Glomerular endothelial cell (primary cell): ENCODE data around the gene HLF. TPM values are rescaled to one million over a fixed set of nuclear protein-coding genes. Genes with fewer than 3 reads are reported as not detected.

Experiments used
- DNase-seq: peaks from one replicate; pipeline ENCODE4 v3.0.0-alpha.2; 2011; ENCODE audit warnings: low read depth, low spot score; ENCODE audit errors: extremely low read depth
- total RNA-seq: library from RNA; depleted of rRNA; stranded (reverse); fragments of >200 nt; gene quantifications from 2 replicates; pipeline ENCODE4 v1.2.3, GENCODE V29; 2015

HLF gene
- total RNA-seq, 1 donor from 2014 or later, result not detected

DNA sequence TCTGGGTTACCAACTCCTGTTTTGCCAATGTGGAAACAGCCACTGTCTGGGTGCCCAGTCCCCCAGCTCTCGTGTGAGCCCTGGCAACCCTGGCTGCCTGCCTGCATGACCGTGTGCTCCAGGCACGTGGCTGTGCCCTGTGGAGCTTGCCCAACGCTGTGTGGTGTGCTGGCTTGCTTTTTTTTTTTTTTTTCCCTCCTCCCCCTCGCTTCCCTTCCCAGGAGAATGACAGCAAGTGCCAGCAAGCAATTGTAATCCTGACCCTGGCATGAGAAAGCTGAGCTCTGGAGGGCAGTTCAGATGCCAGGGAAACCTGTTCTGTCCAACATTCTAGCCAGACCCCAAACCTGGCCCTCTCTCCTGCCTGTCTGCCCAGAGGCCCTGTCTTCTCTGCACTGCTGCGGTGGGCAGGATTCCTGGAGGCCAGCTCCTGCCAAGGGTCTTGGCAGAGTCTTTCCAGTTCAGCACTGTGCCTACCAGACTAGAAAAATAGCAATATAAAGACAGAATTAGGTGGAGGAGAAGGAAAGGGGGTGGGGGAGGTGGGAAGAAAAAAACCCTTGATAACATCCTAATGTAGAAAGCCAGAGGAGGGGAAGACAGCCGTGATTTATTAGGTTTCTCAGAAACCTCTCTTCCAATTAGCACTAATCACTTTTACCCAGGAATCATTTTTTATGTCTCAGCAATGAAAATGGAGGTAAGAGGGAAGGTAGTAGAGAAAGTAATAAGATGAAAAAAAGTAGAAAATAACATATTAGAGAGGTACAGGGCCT lies 9.0 kb downstream of the HLF start:
- no peak for DNase-seq

DNA sequence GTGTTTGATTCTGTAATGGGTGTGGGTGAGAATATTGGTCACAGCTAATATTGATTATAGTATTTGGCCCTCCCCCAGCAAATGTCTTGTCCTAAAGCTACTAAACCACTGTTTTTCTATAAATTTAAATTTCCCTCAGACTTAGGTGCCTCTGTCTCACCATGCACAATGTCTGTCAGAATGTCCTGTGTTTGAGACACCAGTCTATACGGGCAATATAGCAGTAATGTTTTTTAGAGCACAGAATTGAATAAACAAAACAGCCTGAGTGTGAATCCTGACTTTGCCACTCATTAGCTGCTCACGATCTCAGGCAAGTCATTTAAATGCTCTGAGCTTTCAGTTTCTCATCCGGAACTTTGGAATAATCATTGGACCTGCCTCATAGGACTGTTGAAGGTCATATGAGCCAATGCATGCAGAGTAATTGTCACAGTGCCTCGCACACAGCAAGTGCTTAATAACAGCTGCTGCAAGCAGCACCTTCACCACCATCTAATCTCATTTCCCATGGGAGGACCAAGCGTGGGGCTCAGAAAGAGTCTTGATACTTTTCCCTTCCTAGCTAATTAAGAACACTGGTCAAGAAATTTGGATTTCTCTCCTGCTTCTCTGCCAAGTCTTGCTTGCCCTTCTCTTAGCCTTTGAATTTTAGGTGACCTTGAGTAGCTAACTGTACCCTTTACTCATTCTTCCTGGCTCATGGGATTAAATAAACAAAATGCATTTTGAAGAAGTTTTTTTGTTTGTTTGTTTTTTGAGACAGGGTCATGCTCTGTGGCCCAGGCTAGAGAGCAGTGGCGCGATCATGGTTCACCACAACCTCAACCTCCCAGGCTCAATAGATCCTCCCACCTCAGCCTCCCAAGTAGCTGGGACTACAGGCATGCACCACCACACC lies 9.8 kb downstream of the HLF start:
- no peak for DNase-seq

DNA sequence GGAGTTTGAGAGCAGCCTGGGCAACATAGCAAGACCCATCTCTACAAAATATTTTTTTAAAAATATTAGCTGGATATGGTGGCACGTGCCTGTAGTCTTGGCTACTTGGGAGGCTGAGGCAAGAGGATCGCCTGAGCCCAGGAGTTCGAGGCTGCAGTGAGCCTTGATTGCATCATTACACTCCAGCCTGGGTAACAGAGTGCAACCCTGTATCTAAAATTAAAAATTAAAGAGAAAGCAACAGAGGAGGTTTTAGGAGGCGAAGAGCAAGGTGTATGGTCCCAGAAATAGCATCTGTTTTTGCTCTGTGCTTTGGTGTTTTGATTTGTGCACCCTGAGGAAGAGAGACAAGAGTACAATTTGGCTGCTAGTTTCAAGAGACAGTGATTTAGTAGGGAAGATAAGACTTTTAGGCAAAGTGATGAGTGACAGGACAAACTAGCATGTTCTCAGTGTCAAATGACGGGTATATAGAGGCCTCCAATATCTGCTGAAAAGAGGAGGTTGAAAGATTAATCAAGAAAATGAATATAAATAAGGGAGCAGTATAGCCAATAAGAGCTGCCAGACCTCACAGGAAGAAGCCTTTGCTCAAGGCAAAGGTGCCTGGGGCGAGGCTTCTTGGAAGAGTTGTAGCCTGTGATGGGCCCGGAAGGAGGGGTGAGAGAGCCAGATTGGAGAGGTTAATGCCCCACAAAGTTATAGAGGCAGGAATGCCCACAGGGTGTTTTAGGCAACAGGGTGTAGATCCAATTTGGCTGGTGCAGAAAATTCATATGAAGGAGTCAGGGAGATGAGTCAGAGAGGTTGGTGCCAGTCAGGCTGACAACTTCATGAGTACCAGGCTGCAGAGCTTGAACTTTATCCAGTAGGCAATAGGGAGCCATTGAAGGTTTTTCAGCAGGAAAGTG lies 11.4 kb downstream of the HLF start:
- DNase-seq, result no peak

DNA sequence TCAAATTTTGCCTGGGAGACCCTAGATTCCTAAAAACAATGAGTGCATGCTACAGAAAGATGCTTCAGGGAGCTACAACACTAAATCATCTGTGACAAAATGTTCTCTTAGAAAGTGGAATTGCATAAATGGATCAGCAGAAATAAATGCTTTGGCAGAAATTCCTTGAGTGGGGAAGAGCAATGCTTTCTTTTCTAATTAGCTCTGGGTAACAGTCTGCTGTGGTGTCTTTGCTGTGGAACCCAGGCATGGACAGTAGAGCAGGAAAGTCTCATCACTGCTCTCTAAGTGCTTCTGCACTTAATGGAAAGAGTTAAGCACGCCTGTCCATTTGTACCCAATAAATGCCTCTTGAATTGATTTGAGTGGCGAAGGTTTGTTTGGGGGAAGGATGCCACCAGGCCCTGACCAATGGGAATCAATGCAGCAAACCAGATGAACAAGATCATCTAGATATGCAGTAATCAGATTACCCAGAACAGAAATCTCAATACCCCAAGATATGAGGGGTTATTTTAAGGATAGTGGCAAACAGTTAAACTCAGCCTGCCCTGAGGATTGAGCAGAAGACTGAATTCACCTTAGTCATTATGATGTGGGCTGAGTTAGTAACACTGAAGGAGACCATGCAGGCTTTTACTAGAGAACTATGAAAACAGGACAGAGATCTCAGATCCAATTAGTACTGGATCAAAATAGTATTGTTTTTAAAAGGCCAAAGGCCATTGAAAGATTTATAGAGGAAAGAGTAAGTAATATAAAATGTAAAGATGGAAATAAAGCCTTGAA lies 13.6 kb downstream of the HLF start:
- DNase-seq, result no peak

DNA sequence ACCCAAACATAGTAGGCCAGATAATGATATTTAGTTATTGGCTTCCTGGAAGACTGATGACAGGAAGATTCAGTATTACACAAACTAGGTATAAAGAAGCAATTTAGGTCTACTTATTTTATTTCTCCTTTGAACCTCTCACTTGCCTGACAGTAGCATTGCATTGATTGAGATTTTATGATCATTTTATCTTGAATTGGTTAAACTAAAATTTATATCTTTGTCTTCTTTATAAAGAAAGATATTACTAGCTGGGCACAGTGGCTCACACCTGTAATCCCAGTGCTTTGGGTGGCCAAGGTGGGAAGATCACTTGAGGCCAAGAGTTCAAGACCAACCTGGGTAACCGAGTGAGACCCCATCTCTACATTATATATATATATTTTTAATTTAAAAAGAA lies 14.4 kb downstream of the HLF start:
- no peak for DNase-seq

DNA sequence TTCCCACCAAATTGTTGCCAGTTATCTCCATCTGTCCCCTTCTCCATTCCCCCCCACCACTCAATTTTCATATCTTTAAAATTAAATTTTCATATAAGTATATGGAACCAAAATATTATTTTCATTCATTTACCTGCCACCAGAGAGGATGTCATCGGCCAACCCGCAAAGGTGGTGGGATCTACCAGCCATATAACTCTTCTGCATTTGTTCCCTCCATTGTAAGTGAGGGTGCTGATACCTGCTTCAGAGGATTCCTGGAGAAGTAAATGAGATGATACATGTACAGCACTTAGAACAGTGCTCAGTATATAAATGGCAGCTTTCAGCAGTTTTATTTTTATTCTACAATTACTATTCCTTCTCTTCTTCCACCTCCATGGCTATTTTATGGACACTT lies 15.0 kb downstream of the HLF start:
- no peak for DNase-seq

DNA sequence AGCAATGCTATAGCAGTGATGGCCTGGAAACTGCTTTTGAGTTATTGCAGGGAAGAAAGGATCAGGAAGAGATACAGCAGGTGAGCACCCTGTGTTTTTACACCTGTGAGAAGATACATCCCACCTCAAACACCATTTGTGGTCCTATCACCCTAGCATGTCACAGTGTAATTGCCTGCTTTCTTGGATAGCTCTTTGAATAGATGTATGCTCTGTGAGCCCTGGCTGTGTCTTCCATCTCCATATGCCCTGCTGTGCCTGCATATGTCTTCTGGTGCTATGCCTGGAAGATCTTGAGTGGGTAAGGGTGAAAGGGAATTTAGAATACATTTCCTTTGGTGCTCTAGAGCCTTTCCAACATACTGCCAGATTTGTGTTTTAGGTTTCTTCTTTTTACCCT lies 15.5 kb downstream of the HLF start:
- no peak for DNase-seq

DNA sequence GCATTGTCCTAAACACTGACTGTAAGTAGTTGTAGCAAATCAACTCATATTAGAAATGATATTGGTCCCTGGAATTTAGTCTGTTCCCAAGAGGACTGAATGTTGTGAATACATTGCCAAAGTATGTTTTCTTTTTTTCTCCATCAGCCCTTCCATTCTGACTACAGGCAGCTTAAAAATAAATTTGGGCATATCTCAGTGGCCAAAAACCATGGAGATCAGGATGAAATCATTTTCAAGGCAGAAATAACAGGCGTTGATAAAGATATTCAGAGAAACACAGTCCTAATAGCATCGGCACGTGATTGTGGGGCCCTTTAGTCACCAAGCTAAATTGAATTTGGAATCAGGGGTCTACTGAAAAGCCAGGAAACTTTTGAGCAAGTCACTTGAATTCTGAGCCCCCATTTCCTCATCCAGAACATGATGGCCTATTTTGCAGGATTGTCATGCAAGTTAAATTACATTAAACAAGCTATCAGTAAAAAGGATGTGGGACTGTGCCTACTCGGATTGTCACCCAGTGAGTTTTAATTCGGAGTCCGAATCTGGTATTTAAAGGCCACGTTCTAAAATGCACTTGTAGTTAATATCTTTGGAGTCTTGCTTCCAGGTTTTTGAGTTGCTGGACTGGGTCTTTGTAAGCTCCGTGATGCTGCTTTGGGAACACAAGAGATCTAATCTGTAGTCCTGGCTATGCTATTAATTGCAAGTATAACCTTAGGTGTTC lies 17.1 kb downstream of the HLF start:
- no peak for DNase-seq

DNA sequence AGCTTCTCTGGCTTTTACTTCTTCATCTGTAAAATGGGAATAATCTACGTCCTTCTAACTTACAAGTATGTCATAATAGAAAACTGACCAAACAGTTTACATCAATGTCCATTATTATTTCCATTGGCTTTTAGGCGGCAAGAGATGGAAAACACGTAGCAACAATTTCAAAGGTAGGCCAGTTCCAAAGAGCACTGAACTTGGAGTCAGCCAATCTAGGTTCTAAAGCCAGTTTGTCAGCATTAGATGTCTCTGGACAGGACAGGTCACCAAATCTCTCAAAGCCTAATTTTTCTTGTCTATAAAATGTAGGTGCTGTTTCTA lies 17.6 kb downstream of the HLF start:
- no peak for DNase-seq

DNA sequence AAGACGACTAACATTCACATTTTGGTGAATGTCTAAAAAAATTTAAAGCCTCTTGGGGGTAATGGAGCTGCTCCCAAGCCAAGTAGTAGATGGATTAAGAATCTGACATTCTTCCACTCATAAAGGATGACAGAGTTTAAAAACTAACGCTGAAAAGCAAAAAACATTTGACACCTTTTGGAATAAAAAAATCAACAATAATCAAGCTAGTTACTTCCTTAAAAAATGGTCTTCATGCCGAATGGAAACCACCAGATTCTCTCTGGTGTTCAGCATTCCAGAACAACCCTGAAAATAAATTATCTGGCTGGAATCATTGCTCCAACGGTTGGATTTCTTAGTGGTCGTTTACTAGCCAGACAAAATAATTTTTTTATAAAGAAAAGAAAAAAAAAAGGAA lies 18.0 kb downstream of the HLF start:
- DNase-seq, result no peak

DNA sequence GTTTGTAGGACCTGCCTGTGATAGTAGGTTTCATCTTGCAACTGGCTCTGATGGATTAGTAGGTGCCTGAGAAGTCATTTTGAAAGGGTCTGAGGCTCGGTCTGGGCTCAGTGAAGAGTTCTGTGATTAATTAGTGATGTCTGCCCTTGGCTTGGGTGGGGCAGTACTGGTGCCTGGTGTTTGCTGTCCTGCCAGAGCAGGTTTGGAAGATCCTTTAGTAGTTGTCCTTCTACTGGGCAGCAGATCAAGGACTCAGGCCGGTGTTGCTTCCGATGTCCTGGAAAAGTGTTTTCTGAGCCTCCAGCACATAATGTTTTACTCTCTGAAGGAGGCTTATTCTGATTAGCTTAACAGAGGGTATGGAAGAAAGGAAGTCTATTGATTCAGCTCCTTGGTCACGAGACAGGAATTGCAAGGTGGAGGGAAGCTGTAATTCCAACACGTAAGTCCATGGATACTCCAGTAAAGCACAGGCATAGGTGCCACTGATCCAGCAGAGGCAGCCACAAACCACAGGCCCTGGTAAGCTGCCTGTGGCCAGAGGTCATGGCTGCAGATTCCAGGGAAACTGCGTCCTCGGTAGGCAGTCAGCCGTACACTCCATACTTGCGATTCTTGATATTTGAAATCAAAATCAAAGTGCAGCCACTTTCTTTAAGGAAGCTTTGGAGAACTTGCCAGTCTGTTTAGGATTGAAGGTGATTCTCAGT lies 18.7 kb downstream of the HLF start:
- no peak for DNase-seq

DNA sequence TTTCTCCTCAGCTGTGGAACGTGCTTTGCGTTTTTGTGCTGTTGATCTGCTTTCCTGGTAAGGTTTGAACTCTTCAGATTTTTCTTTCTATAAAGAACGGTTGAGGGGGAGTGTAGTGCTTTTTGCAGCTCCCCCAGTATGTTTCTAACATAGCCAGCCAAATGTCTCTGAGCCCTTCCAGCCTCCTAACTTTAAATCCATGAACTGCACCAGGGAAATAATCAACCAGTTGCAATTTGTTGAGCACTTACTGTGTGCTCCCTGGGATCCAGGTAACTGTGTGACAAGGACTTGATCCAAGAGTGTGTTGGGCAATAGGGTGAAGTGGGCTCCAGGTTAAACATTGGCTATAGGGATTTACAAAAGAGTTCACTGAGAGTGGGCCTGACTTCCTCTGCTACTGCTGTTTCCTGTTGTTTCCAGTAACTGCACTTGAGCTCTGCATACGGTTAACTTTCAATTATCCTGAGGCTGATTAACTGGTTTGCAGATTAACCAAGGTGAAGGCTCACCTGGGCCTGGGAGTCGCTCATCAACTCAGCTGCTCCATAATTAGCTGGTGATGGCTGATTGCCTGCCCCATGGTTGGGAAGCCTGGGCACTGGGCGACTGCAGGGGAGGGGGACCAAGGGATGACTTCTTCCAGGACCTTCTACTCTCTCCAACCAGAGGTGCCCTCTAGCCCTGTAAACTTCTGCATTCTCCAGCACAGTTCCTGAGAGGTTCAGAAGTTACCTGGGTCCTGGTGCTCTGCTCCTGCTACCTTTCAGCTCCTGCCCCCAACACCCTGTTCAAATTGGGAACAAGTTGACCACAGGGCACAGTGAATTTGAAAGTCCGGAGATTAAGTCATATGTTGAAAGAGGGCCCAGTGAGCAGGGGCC lies 19.5 kb downstream of the HLF start:
- no peak for DNase-seq

DNA sequence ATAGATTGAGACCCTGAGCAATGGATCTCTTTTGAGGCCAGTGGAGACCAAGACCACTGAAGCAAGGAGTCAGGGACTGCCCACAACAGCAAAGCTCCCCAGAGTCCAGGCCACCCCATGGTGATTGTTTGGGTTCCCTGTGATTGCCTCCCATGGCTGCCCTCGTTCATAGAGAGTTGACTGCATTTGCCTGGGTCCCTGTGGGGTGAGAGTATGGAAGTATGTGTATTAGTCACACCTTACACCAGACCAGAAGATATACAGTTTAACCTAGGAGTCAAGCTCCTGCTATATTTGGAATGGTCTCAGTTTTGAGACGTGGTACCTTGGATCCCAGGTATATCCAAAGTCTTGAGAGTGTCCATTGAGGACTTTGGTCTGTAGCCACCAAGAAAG lies 20.2 kb downstream of the HLF start:
- no peak for DNase-seq

DNA sequence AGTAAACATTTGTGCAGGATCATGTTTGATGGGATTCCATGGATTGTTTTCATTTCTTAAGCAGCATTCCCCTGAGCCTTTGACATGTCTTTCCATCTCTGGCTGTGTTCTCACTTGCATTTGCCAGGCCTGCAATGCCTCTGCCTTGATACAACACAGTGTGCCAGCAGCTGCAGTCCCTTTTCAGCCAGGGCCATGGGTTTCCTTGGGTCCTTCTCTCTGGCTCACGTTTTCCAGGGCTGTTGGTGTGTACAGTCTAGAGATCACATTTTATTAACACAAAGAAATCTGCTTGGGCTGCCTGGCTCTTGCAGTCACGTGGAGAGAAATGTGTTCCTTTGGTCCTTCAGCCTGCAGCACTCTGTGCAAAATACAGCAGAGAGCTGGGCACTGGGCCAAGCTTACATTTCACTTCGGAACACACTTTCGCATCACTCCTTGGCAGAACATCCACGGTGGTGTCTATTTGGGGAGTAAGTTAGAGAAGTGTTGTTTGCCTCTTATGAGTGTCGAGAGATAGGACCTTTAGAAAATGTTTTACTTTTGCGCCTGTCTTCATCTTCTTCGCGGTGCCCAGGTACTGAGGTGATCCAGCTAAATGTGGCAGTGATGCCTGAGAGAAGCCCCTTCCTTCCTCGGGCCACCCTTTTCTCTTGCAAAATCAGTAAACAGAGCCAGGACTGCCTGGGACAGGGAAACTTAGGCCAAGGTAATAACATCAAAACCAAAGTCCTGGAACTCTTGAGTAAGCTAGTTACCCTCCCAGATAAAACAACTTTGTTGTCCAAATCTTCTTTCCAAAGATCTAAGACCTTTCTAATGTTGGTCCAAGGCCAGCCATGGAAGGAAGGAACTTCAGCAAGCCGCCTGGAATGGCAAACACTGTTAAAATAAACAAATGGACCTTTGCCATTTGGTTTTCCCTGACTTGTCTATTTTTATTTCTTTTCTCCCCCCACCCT lies 20.9 kb downstream of the HLF start:
- DNase-seq, result no peak

DNA sequence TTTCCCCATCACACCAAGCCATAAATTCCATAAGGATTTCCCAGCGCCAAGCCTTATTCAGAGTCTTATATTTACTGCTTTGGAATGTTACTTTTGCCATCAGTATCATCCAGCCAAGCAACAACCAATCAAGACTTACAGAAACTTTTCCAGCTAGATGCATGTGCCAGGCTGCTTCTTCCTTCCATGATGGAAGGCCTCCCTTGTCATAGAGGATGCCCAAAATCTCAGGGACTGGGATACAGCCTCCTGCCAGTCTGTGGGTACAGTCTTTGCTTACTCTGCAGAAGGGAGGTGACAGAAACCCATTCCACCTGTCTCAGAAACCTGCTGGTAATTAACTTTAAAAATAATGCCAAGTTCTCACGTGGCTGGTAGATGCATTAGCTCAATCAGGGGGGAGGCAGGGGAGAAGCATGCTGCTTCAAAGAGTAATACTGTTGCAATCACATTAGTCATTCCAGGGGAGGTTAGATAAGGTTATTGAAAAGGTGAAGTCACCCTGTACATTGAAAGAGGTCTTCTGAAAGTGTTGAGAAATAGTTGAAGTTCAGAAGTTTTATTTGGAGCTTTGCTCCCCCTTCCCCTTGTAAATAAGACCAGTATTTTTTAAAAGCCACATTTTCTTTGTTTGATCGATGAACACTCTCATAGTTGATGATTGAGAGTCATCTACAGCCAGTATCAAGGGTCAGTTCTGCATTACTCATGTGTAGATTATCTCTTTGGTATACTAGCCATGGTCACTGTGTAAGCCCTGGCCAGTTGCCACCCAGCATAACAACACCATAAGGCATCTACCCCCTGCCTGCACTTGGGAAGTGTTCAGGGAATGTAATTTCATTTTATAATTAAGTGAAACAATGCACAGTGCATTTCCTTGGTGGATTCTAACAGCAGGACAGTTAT lies 22.2 kb downstream of the HLF start:
- DNase-seq, result no peak
